Chondrocyte (in vitro differentiated cells): Measurements from ENCODE around the gene BICRAL. TPM values are rescaled to one million over a fixed set of nuclear protein-coding genes. Genes with fewer than 3 reads are reported as not detected.

Source experiments
- DNase-seq: peaks from one replicate; pipeline ENCODE4 v3.0.0; 2021; ENCODE audit warnings: mixed read lengths, low spot score
- H3K27ac Mint-ChIP-seq: one replicate; pipeline ENCODE4 v1.8.0; 2021; ENCODE audit warnings: mild to moderate bottlenecking, moderate library complexity, mixed read lengths; ENCODE audit not compliant: unreplicated experiment
- H3K27me3 Mint-ChIP-seq: 2 replicates; pipeline ENCODE4 v1.8.0; 2021; ENCODE audit warnings: low read depth, mixed read lengths
- H3K36me3 Mint-ChIP-seq: 2 replicates; pipeline ENCODE4 v1.8.0; 2021; ENCODE audit warnings: low read depth, mixed read lengths
- H3K4me1 Mint-ChIP-seq: 2 replicates; pipeline ENCODE4 v1.8.0; 2021; ENCODE audit warnings: low read depth, mild to moderate bottlenecking, mixed read lengths
- H3K4me3 Mint-ChIP-seq: one replicate; pipeline ENCODE4 v1.8.0; 2021; ENCODE audit warnings: mild to moderate bottlenecking, moderate library complexity, mixed read lengths; ENCODE audit not compliant: unreplicated experiment
- H3K9me3 Mint-ChIP-seq: 2 replicates; pipeline ENCODE4 v1.8.0; 2021; ENCODE audit warnings: low read depth, mixed read lengths
- total RNA-seq: library from RNA; stranded (reverse); gene quantifications from 3 replicates; pipeline ENCODE4 v1.2.1, GENCODE V29; 2021
- TF ChIP-seq, protein P1 (sequence below): fragments of 200-600 bp; sonication (generic); IDR thresholded peaks from 2 replicates; pipeline ENCODE4 v1.5.0; 2021; ENCODE audit warnings: antibody characterized with exemption, mild to moderate bottlenecking, moderate library complexity

Gene BICRAL
- total RNA-seq, 1 donor from 2014 or later: 9.7 TPM

DNA sequence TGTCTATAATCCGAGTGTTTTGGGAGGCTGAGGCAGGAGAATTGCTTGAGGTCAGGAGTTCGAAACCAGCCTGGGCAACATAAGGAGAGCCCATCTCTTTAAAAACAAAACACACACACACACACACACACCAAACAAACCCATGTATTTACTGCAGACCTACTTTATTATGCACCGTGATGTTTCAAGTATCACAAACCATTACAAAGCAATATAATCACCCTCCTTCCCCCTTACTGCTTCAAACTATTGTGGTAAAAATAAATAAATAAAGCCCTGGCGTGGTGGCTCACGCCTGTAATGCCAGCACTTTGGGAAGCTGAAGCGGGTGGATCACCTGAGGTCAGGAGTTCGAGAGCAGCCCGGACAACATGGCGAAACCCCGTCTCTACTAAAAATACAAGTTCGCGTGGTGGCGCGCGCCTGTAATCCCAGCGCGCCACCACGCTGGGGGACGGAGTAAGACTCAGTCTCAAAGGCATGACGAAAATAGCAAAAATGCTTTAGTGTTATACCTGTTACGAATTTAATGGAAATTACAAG is 37.4 kb upstream of the BICRAL start:
- H3K9me3 Mint-ChIP-seq: no peaks in the 10 kb centered on the region
- no peak for DNase-seq
- peaks cover 40% of the 10 kb centered on the region for H3K4me1 Mint-ChIP-seq
- TF ChIP-seq, protein P1, sequence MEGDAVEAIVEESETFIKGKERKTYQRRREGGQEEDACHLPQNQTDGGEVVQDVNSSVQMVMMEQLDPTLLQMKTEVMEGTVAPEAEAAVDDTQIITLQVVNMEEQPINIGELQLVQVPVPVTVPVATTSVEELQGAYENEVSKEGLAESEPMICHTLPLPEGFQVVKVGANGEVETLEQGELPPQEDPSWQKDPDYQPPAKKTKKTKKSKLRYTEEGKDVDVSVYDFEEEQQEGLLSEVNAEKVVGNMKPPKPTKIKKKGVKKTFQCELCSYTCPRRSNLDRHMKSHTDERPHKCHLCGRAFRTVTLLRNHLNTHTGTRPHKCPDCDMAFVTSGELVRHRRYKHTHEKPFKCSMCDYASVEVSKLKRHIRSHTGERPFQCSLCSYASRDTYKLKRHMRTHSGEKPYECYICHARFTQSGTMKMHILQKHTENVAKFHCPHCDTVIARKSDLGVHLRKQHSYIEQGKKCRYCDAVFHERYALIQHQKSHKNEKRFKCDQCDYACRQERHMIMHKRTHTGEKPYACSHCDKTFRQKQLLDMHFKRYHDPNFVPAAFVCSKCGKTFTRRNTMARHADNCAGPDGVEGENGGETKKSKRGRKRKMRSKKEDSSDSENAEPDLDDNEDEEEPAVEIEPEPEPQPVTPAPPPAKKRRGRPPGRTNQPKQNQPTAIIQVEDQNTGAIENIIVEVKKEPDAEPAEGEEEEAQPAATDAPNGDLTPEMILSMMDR: no peak
- no peaks in the 10 kb centered on the region for H3K27me3 Mint-ChIP-seq
- peak overlapping the region; percentile 8 for H3K27ac Mint-ChIP-seq
- peaks cover 2% of the 10 kb centered on the region for H3K36me3 Mint-ChIP-seq
- H3K4me3 Mint-ChIP-seq: peak overlapping the region; percentile 96

DNA sequence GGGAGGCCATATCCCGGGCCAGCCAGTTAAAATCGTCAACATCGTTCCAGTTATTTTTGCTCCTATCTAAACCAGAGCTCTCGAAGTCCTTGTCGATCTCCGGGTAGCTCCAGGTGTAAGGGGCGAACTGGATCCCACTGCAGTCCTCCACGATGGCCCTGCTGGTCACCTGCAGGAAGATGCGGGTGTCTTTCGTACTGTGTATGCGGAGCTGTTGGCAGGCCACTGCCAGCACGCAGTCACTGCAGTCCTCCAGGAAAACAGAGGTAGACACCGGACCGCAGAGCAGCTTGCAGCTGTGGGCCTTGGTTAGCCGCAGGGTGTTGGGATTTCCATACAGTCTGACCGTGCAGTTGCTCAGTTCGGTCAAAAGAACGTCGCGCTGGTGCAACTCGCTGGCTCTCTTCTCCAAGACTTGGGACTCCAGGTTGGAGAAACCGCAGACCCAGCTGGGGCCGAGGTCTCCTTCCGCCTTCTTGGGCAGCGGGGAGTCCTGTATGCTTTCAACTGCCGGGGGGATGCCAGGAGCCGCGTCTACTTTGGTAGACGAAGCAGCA is 36.7 kb upstream of the BICRAL start:
- H3K4me3 Mint-ChIP-seq: peak overlapping the region; percentile 96
- H3K27me3 Mint-ChIP-seq: no peaks in the 10 kb centered on the region
- peak overlapping the region; percentile 100 for H3K27ac Mint-ChIP-seq
- TF ChIP-seq, protein P1: no peak
- DNase-seq: no peak
- no peaks in the 10 kb centered on the region for H3K9me3 Mint-ChIP-seq
- peaks cover 40% of the 10 kb centered on the region for H3K4me1 Mint-ChIP-seq
- peaks cover 2% of the 10 kb centered on the region for H3K36me3 Mint-ChIP-seq

DNA sequence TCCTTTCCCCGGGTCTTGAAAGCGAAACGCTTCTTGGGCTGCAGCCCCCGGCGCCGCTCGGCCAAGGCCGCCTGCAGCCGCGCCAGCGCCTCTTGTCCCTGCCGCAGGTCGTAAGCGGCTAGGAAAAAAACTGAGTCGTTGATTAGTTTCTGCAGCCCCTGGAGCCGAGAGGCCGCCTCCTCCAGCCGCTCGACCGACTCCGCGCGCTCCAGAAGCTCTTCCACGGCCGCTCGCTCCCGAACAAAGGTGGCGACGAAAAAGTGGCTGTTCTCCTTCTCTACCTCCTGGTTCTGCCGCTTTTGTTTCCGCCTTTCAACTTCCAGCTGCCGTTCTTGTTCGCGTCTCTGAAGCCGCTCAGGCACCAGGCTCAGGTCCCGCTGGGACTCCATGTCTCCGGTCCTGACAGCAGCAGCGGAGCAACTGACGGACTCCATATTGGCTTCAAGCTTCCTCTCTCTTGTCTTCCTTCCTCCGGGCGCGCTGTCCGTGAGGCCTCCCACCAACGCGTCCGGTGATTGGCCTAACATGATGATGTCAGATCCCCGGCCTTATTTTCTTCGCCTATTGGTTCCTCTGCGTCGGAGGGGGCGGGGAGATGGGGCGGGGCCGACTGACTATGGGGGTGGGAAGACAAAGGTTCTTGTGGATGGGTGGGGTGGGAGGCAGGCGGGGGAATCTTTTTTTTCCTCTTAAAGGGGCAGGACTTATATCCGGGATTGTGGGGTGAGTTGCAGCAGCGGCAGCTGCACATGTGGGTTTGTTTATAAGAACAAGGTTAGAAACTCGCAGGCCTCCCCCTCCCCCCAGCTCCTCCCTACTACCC is 36.0 kb upstream of the BICRAL start, which contains the start of gene TBCC:
Gene TBCC (minus strand): TSS at position 464 of the 823 bp plus-strand sequence. CDS start 30 bp downstream, at position 434.
- Mint-ChIP-seq H3K36me3 (peaks cover 2% of the 10 kb centered on the region), H3K4me1 (peaks cover 40% of the 10 kb centered on the region), H3K27ac (peak within 1 kb of the TSS; percentile 100), H3K4me3 (peak within 1 kb of the TSS; percentile 96), H3K9me3 (no peaks in the 10 kb centered on the region), H3K27me3 (no peaks in the 10 kb centered on the region)
- TF ChIP-seq, protein P1: no peak
- peak; percentile 96 for DNase-seq

DNA sequence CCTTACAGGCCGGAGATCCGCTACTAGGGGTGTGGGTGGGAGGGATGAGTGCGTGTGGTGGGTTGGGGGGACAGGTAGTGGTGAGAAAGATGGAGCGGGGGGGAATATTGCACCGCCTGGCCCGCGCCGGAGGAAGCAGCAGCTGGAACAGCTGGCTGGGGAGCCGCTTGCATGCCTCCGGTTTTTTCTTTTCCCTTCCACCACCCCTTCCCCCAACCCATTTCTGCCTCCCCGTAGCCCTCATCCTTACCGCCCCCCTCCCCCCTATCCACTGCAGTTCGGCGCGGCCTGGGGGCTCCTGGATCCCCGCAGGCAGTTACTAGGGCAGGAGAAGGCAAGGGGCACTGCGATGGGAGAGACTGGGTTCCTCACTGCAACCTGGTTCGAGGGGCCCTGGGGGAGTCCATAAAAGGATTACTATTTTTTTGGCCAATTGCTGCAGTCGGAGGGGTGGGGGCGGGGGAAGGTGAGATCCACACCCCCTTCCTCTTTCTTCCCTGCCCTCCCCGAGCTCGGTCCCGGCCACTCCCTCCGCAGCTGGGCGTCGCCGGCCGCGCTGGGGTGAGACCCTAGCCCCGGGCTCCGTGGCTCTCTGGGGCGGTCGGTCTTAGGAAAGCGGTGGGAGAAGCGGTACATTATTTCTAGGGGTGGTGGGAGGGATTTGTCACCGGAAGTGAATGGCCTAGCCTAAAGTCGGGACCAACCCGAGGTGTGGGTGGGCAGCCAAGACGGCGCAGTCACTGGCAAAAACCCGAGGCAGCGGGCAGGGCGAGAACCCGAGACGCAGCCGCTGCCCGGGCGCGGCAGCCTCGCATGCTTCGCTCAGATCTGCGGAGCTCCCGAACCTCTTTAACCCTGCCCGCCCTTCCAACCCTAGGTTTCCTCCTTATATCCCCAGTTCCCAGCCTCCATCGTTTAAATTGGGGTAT is 35.1 kb upstream of the BICRAL start:
- peak; percentile 93 for DNase-seq
- Mint-ChIP-seq H3K27ac (peak overlapping the region; percentile 90), H3K27me3 (no peaks in the 10 kb centered on the region), H3K4me3 (peak overlapping the region; percentile 96), H3K9me3 (no peaks in the 10 kb centered on the region), H3K4me1 (peaks cover 40% of the 10 kb centered on the region), H3K36me3 (peaks cover 2% of the 10 kb centered on the region)
- TF ChIP-seq, protein P1: no peak
